Left renal cortex interstitium (tissue), 4 donors: ENCODE results near the gene MMP17. TPM values are rescaled to one million over a fixed set of nuclear protein-coding genes. Genes with fewer than 3 reads are reported as not detected.
A peak's percentile ranks its signal among the peaks of the same experiment; 100 is the strongest.

Source experiments
- DNase-seq, 4 donors: peaks; one replicate each; pipeline ENCODE4 v3.0.0-alpha.2; 2013; ENCODE audit warnings: low read depth in 4 of 4, low spot score in 2 of 4, missing footprints in 1 of 4
- polyA plus RNA-seq, 4 donors: library from polyadenylated mRNA; unstranded; fragments of 120-200 nt; gene quantifications; one replicate each; pipeline ENCODE4 v1.2.1, GENCODE V29; 2013; ENCODE audit not compliant: insufficient read length in 4 of 4

Gene MMP17
- polyA plus RNA-seq, 4 donors, result 1.1 to 1.8 (median 1.3) TPM

DNA sequence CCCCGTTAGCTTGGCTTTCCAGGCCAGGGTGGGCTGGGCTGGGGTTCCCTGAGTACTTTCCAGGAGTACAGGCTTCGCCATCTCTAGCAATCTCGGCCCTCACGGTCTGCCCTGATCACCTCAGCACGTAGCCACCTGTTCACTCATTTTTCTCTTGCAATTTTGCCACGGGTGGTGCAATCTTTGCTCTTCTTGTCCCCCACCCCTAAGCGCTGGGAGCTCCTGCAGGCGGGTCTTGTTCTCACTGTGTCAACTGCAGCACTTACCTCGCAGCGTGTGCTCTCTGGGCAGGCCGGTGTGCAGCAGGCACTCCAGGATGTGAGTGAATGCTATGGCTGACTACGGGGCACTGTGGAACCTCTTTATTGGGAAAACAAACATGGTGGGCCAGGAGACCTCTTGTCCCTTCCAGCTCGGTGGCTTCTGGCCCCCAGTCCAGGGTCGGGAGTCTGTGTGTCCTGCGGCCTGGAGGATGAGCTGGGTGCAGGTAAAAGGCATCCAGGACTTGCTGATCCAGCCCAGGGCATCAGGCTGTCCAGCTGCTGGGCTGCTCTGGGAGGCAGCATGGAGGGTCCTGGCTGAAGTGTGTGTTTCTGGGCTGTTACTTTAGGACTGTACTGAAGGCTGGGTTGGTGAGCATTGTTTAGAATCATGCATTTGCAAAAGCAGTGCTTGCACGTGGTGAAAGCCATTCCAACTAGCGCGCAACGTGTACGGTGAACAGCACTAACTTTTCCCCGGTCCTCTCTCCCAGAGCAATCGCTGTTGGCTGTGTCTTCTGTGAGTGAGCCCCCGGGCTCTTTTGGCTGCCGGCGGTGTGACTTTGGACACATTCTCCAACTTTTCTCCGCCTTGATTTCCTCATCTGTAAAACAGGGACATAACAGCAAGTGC lies 64.8 kb downstream of the MMP17 start:
- DNase-seq, result no peak

DNA sequence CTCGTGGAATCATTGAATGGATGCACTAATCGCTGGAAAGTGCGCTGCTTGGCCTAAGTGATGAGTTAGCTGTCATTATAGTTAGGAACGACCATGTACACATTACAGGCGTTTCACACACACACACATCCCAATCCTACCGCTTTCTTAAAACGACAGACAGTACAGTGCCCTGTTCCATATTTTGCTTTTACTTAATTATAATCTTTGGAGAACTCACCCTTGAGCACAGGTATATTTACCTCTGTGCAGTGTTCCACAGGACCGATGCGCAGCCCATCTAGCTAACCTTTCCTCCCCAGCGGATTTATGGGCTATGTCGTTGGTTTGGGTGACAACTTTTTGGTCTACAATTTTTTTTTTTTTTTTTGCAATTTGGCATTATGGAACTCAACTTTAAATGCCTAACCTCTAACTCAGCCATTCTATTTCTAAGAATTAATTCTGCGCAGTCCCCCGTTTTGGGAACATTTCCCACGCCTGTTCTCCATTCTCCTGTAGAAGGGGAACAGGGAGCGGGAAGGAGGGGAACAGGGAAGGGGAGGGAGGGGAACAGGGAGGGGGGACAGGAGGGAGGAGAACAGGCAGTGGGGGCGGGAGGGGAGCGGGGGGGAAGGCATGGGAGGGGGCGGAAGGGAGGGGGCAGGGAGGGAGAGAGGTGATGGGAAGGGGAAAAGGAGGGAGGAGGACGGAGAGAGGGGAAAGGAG lies 65.6 kb downstream of the MMP17 start:
- DNase-seq, result no peak

DNA sequence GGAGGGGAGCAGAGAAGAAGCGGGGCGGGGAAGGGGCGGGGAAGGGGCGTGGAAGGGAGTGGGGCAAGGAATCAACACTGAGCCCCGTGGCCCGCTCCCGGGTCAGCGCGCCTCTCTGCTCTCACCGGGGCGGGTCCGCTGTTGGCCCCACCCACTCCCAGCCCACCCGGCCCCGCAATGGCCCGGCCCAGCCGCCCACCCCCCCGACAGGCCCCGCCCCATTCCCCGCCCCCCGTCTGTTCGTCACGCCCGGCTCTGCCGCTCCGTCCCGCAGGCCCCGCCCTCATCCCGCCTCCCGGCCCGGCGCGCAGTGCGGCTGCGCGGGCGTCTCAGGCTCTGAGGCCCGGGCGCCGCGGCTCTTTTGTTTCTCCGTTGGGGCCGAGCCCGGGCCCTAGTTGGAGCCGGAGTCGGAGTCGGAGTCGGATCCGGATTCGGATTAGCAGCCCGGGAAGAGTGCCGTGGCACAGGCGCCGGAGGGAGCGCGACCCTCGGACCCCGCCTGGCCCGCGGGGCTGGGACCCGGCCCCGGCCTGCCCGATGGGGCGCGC lies 66.2 kb downstream of the MMP17 start, which contains the start of gene ULK1:
ULK1 (plus strand) TSS at position 310 of the 548 bp plus-strand sequence. CDS start 380 bp downstream, outside the sequence.
- DNase-seq, result peak in 3 of 4 donors; percentile 72 to 77 (median 72)

DNA sequence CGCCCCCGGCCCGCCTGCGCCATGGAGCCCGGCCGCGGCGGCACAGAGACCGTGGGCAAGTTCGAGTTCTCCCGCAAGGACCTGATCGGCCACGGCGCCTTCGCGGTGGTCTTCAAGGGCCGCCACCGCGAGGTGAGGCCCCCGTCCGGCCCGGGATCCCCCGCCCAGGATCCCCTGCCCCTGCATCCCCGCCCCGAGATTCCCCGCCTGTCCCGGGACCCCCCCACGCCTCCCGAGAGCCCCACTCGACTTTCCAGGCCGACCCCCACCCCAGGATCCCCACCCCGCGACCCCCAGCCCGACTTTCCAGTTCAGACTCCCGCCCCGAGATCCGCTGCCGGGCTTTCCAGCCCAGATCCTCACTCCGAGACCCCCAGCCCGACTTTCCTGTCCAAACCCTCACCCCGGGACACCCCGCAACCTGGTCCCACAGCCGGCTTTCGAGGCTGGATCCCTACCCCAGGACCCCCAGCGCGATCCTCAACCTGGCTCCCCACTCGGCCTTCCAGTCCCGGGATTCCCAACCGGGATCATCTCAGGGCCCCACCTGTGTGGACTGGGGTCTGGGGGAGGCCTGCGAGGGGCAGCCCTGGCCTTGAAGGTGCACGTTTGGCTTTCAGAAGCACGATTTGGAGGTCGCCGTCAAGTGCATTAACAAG lies 66.9 kb downstream of the MMP17 start:
- no peak for DNase-seq

DNA sequence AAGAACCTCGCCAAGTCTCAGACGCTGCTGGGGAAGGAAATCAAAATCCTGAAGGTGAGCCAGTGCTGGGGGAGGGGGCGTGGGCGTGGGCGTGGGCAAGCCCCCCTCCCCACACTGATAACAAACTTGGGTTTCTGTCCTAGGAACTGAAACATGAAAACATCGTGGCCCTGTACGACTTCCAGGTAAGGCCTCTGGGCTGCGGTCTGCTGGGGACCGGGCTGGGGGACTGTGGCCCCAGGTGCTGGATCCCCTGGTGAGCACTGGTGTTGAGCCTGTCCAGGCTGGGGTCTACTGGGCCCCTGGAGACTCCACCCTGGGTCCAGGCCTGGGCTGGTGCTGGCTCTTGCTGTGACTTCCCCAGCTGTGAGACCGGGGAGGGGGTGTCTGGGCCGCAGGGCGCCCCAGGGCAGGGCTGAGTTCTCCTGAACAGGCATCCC lies 67.5 kb downstream of the MMP17 start:
- no peak for DNase-seq

DNA sequence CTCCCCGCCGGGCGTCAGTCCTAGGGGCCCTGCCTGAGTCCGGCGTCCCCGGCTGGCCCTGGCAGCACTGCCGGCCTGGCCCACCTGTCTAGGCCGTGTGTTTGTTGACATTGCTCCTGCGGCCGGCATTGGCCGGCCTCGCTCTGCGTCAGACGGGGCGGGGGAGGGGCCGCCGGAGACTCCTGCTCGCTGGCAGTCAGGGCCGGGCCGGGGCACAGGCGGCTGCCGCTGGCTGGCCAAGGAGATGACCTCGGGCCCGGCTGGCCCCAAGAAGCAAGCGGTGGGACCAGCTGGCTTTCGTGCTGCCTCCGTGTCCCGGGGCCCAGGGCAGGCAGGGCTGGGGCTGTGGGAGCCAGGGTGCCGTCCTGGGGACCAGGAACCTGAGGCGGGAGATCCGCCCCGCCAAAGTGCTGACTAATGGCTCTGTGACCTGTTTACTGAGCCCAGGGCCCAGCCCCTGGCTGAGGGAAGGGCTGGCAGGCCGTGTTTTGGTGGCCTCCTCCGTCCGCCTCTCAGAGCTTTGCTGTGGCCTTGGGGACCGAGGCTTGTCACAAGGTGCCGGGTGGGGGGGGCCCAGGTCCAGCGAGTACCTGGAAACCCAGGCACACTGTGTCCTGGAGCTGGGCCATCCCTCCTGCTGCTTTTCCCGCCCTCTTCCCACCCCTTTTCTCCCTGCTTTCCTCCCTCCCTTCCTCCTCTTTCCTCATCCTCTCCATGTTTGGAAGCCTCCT lies 68.1 kb downstream of the MMP17 start:
- DNase-seq, result peak in 3 of 4 donors; percentile 56 to 78 (median 65)

DNA sequence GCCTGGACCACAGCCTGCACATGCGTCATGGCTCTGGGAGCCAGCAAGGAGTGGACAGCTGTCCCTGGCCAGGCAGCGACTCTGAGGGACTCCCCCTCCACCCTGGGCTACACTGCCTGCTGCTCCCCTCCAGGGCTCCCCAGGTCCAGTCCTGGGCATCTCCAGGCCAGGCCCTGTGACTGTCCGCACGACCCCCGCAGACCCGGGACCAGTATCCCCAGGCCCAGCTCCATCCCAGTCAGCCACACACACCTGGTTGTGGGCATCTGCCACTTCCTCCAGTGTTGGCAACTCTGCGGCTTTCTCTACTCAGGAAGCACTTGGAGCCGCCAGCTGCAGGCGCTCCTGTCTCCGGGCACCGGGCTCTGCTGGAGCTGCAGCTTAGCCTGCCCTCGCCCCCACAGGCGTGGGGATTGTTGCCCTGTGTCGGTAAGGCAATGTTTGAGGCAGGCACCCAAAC lies 68.6 kb downstream of the MMP17 start:
- DNase-seq, result no peak

DNA sequence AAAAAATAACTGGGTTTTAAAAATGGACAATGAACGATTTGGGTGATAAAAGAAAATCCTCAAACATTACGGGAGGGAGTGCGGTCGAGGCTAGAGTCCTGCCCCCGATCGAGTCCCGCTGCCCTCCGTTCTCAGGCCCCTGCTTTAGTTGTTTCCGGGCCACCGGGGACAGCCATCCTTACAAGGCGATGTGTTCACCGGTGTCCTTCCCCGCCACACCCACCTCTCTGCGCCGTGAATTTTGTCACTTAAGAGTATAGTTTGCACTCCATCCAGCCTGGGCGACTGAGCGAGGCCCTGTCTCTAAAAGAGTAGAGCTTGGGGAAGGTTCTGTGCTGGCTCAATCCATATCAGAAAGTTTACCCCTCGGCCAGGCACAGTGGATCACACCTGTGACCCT lies 69.1 kb downstream of the MMP17 start:
- DNase-seq, result no peak

DNA sequence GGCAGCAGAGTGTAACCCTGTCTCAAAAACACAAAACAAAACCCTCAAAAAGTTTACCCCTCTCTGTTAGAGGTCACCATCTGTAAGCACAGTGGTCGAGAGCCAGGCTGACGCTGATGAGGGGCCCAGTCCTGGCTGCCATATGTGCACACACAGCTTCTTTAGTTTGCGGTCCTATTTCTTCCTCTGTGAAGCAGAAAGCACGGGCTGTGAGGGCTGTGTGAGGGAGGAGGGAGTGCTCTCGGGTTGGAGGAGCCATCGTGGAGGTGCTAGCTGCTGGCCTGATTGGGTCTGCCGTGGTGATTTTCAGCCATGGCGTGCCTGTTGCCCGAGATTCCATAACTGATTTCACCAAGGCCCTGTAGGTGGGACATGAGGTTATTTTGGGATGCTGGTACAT lies 69.7 kb downstream of the MMP17 start:
- DNase-seq, result no peak

DNA sequence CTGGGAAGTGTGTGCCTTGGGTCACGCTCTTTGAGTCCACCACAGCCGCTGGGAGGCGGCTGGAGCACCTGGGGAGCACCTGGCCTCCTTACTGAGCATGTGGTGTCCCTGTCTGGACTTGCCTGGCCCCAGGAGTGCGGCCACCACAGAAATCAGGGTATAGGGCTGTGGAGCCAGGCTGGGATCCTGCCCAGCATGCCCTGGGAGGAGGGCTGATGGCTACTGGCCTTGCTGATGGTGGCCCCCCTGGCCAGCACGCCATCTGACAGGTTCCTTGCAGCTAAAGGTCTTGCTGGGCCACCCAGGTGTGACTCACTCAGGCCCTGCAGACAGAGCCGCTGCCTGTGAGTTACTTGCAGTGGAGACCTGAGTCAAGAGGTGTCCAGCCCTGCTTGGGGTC lies 72.2 kb downstream of the MMP17 start:
- no peak for DNase-seq

Other genes with a start within 250 kb of the MMP17 start
- gene SFSWAP, start 117.3 kb upstream of the MMP17 start, polyA plus RNA-seq, result 10 to 100 TPM; 38.6 to 67.9 (median 47.9) TPM
- 10 to 100 TPM; 18.8 to 47.9 (median 34.7) TPM for gene ULK1, start 66.2 kb downstream of the MMP17 start, polyA plus RNA-seq
- gene PUS1, start 100.9 kb downstream of the MMP17 start, polyA plus RNA-seq, result 10 to 100 TPM; 11.4 to 22.4 (median 19.9) TPM
- gene EP400, start 121.5 kb downstream of the MMP17 start, polyA plus RNA-seq, result 10 to 100 TPM; 26.9 to 48.3 (median 37.4) TPM